Measurements from ENCODE around the gene WWOX. TPM values are rescaled to one million over a fixed set of nuclear protein-coding genes. Genes with fewer than 3 reads are reported as not detected.

WWOX gene
- total and polyA plus RNA-seq, 2 donors (not counting 1 experiment from before 2014, with no cell fraction given) = 10.5 to 42.3 TPM

DNA sequence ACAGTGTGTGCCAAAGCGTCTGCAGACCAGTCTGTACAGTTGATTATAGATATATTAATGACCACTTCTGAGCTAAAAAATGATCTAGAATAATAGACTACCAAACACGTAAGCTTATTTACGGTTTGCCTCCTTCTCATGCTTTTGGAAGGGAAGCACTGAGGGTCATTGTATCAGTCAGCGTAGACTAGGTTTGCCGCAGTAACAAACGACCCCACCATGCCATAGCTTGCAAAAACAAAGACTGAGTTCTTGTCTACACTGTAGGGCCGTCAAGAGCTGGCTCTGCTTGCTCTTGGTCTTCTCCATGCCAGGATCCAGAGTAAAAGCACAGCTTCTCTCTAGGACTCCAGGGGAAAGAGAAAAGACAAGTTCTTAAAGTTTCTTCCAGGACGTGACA, 820.4 kb downstream of the WWOX start:
- H4K20me1 ChIP-seq (ENCODE audit: control insufficient read depth, insufficient read depth, low read length, poor library complexity, severe bottlenecking) = no peaks in the 10 kb centered on the region
- peaks cover 14% of the 10 kb centered on the region for H3K9me3 Mint-ChIP-seq (ENCODE audit: insufficient read depth)
- no peak overlapping the region for H3K9ac ChIP-seq (ENCODE audit: low read length)
- no peaks in the 10 kb centered on the region for H3K79me2 ChIP-seq (ENCODE audit: control insufficient read depth, insufficient read depth, low read length)
- ChIA-PET CTCF (no interaction called here), POLR2A (no interaction called here)
- ATAC-seq (ENCODE audit: low read depth) = no peak
- no peak overlapping the region for H3K4me2 ChIP-seq (replicated peaks; ENCODE audit: low read depth, low read length, poor library complexity, severe bottlenecking)
- WGBS (ENCODE audit: insufficient coverage) = 80% methylated on average over 3 of the region's 8 CpGs
- H3K4me3 ChIP-seq (ENCODE audit: control extremely low read depth in 1 of 5, extremely low read depth in 1 of 5, insufficient read depth in 1 of 5, low read depth in 2 of 5, low read length in 4 of 5) = no peak overlapping the region
- H3K27me3 Mint-ChIP-seq = peaks cover 2% of the 10 kb centered on the region
- no peak overlapping the region for H3K27ac ChIP-seq (ENCODE audit: low read length in 2 of 2)
- no peaks in the 10 kb centered on the region for H3K27me3 ChIP-seq (replicated peaks in 1 of 4; ENCODE audit: control extremely low read depth in 1 of 4, control insufficient read depth in 3 of 4, insufficient read depth in 4 of 4, low read length in 3 of 4)
- H3K9me3 ChIP-seq (ENCODE audit: control extremely low read depth in 1 of 3, control insufficient read depth in 2 of 3, insufficient read depth in 1 of 3, low read length in 2 of 3) = peaks cover 0 to 21% (median 18%) of the 10 kb centered on the region in 3 donors
- TF ChIP-seq EZH2 (IDR thresholded peaks at IDR 0.05; ENCODE audit: borderline replicate concordance, insufficient read depth, low read depth, low read length, poor library complexity, severe bottlenecking) (no peak), CTCF (IDR thresholded peaks at IDR 0.05) (no peak)
- no peak overlapping the region for H3K27ac Mint-ChIP-seq
- intact Hi-C loops (cut with micrococcal nuclease) = no loop called here
- no peaks in the 10 kb centered on the region for H3K4me1 Mint-ChIP-seq
- no peak for DNase-seq
- no peak overlapping the region for H2AFZ ChIP-seq (ENCODE audit: insufficient read depth, low read depth, low read length, poor library complexity, severe bottlenecking)
- H3K36me3 ChIP-seq (replicated peaks in 1 of 2; ENCODE audit: control extremely low read depth in 1 of 2, control insufficient read depth in 1 of 2, extremely low read depth in 1 of 2, insufficient read depth in 2 of 2, low read length in 1 of 2) = no peaks in the 10 kb centered on the region
- H3K4me1 ChIP-seq (ENCODE audit: control insufficient read depth in 2 of 2, insufficient read depth in 2 of 2, low read length in 2 of 2) = no peaks in the 10 kb centered on the region
- H3K4me3 Mint-ChIP-seq = no peak overlapping the region

DNA sequence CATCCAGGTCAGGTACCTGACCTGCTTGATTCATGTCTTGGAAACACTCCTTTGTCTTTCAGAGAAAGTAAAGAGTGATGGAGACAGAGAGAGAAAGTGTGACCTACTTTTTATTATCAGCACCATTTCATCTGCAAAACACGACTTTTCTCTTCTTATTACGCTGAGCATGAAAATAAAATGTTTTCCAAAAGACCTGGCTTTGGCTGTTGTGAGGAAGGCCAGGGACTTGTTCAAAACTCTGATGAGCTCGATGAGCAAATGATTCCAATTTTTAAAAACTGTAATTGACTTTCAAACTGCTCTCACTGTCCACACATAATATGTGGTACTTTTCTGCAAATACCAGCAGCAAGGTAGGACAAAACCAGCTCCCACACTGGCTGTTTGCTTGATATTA, 821.2 kb downstream of the WWOX start:
- Histone ChIP-seq H3K27ac (ENCODE audit: low read length in 2 of 2) (no peak overlapping the region), H3K9me3 (ENCODE audit: control extremely low read depth in 1 of 3, control insufficient read depth in 2 of 3, insufficient read depth in 1 of 3, low read length in 2 of 3) (peaks cover 0 to 21% (median 18%) of the 10 kb centered on the region in 3 donors), H3K9ac (ENCODE audit: low read length) (no peak overlapping the region), H3K4me2 (replicated peaks; ENCODE audit: low read depth, low read length, poor library complexity, severe bottlenecking) (no peak overlapping the region), H3K4me3 (ENCODE audit: control extremely low read depth in 1 of 5, extremely low read depth in 1 of 5, insufficient read depth in 1 of 5, low read depth in 2 of 5, low read length in 4 of 5) (no peak overlapping the region), H2AFZ (ENCODE audit: insufficient read depth, low read depth, low read length, poor library complexity, severe bottlenecking) (no peak overlapping the region), H3K4me1 (ENCODE audit: control insufficient read depth in 2 of 2, insufficient read depth in 2 of 2, low read length in 2 of 2) (no peaks in the 10 kb centered on the region), H3K36me3 (replicated peaks in 1 of 2; ENCODE audit: control extremely low read depth in 1 of 2, control insufficient read depth in 1 of 2, extremely low read depth in 1 of 2, insufficient read depth in 2 of 2, low read length in 1 of 2) (no peaks in the 10 kb centered on the region), H3K79me2 (ENCODE audit: control insufficient read depth, insufficient read depth, low read length) (no peaks in the 10 kb centered on the region), H4K20me1 (ENCODE audit: control insufficient read depth, insufficient read depth, low read length, poor library complexity, severe bottlenecking) (no peaks in the 10 kb centered on the region), H3K27me3 (replicated peaks in 1 of 4; ENCODE audit: control extremely low read depth in 1 of 4, control insufficient read depth in 3 of 4, insufficient read depth in 4 of 4, low read length in 3 of 4) (no peaks in the 10 kb centered on the region)
- 40% methylated on average over 1 of the region's 3 CpGs for WGBS (ENCODE audit: insufficient coverage)
- TF ChIP-seq EZH2 (IDR thresholded peaks at IDR 0.05; ENCODE audit: borderline replicate concordance, insufficient read depth, low read depth, low read length, poor library complexity, severe bottlenecking) = no peak
- no peak for TF ChIP-seq CTCF (IDR thresholded peaks at IDR 0.05)
- CTCF ChIA-PET = interaction anchor here (1.0 kb wide), 1 partner anchor 127 kb away, joined by 3 read pairs; no protein-coding TSS in a partner anchor
- Mint-ChIP-seq H3K4me3 (no peak overlapping the region), H3K4me1 (no peaks in the 10 kb centered on the region), H3K27ac (no peak overlapping the region), H3K27me3 (peaks cover 3% of the 10 kb centered on the region), H3K9me3 (ENCODE audit: insufficient read depth) (peaks cover 14% of the 10 kb centered on the region)
- ATAC-seq (ENCODE audit: low read depth) = no peak
- POLR2A ChIA-PET = no interaction called here
- intact Hi-C loops (cut with micrococcal nuclease) = no loop called here
- DNase-seq = no peak
